Adipose tissue (tissue), 3 donors: ENCODE data around the gene CSNK2A1. TPM values are rescaled to one million over a fixed set of nuclear protein-coding genes. Genes with fewer than 3 reads are reported as not detected.
"Not testable (repeated sequence)": the region's sequence is repeated elsewhere in the genome, so short reads cannot be mapped to it uniquely, and the experiment has no call there.

Source experiments
- H3K27ac ChIP-seq: one replicate; pipeline ENCODE4 v1.5.1; 2013; ENCODE audit warnings: low read depth, low read length
- WGBS, 3 donors: extraction: QIAGEN DNeasy Blood & Tissue Kit; methylation state at CpG; one replicate each; pipeline ENCODE4 v1.1.7; 2013; 5-methylcytosine and 5-hydroxymethylcytosine counted together
- polyA plus RNA-seq, 3 donors: library from polyadenylated mRNA; stranded (reverse); fragments of 200-250 nt; gene quantifications; one replicate each; pipeline ENCODE4 v1.2.3, GENCODE V29; 2013
- donor health status: healthy with polysubstance abuse.
- donor health status: Bipolar disorder and iron deficiency.
- donor health status: healthy.

CSNK2A1 gene
- polyA plus RNA-seq, 3 donors, result 24.3 to 37.1 (median 29.4) TPM

GRCh38 chr20:540391-541201, 3.0 kb downstream of the CSNK2A1 start:
- H3K27ac ChIP-seq, result no peak overlapping the region
- 96 to 99% (median 98%) methylated on average over 3 of the region's 3 CpGs for WGBS, 3 donors

- 28 to 38% (median 37%) methylated on average over 2 of the region's 2 CpGs for WGBS, 3 donors
- no peak overlapping the region for H3K27ac ChIP-seq
These were observed 3.7 kb downstream of the CSNK2A1 start for GRCh38 chr20:539848-540247.

DNA sequence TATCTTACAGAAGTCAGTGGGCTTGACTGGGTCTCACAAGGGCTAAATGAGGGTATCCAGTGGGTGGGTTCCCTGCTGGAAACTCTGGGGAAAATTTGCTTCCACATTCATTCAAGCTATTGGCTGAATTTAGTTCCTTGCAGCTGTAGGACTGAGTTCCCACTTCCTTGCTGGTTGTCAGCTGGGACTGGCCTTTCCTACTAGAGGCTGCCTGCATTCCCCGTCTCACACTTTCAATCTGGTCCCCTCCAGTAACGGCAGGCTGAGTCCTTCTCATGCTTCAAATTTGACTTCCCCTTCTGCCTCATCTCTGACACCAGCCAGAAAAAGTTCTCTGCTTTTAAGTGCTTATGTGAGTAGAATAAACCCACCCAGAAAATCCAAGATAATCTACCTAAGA, 4.4 kb downstream of the CSNK2A1 start:
- H3K27ac ChIP-seq, result no peak overlapping the region
- 37 to 92% (median 65%) methylated on average over 2 of the region's 2 CpGs for WGBS, 3 donors

DNA sequence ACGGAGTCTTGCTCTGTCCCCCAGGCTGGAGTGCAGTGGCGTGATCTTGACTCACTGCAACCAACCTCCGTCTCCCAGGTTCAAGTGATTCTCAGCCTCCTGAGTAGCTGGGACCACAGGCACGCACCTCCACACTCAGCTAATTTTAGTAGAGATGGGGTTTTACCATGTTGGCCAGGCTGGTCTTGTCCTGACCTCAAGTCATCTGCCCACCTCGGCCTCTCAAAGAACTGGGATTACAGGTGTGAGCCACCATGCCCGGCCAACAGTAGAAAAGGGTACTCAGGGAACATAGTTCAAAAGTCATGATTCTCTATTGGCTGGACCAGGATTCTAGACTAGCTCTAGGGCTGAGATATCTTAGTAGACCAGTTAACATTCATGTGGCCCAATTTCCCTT, 5.6 kb downstream of the CSNK2A1 start:
- no peak overlapping the region for H3K27ac ChIP-seq
- WGBS, 3 donors, result 84 to 96% (median 95%) methylated on average over 6 of the region's 6 CpGs

GRCh38 chr20:536426-537010, 7.1 kb downstream of the CSNK2A1 start:
- H3K27ac ChIP-seq, result no peak overlapping the region

DNA sequence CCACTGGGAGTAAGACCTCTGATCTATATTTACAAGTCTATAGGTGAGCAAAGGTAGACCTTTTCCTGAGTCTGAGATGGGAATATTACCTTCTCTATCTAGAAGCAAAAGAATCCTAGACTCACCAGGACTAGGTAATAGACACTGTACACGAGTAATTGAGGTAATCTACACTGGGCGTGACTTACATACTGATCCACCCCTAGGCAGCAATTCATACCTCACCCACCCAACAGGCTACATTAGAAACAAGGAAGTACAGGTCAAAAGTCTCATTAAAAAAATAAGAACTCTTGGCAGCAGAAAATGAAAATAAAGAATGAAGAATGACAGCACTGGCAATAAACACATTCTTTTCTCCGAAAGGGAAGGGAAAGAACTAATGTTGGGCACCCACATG, 7.6 kb downstream of the CSNK2A1 start:
- no peak overlapping the region for H3K27ac ChIP-seq
- 13 to 33% (median 24%) methylated on average over 3 of the region's 3 CpGs for WGBS, 3 donors

More at GRCh38 chr20:536426-537010, 7.1 kb downstream of the CSNK2A1 start:
- WGBS, 3 donors, result 32 to 57% (median 41%) methylated on average over 7 of the region's 7 CpGs

- no peak overlapping the region for H3K27ac ChIP-seq
- 77 to 88% (median 87%) methylated on average over 5 of the region's 5 CpGs for WGBS, 3 donors
These were observed 10.1 kb downstream of the CSNK2A1 start for GRCh38 chr20:533526-533925.

DNA sequence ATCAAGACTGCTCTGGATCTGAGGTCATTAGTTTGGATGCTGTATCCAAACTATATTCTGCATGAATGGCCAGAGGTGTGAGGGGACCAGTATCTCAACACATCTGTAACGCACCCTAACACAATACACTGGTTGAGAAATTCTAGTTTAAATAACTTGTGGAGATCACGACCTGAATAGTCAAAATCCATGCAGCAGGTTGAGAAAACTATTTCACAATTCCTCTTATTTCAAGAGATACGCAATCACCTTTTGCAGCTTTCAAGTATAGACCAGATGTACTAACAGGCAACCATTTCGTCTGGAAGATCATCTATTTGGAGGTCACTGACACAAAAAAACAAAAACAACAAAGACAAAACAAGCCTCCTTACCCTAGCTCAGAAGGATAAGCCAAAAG, 11.1 kb downstream of the CSNK2A1 start:
- WGBS, 3 donors, result 63 to 67% (median 63%) methylated on average over 4 of the region's 4 CpGs
- H3K27ac ChIP-seq, result no peak overlapping the region

GRCh38 chr20:531608-532007, 12.0 kb downstream of the CSNK2A1 start:
- no peak overlapping the region for H3K27ac ChIP-seq

GRCh38 chr20:530321-530720, 13.3 kb downstream of the CSNK2A1 start:
- no peak overlapping the region for H3K27ac ChIP-seq
- WGBS, 3 donors, result 95 to 97% (median 97%) methylated on average over 6 of the region's 6 CpGs

DNA sequence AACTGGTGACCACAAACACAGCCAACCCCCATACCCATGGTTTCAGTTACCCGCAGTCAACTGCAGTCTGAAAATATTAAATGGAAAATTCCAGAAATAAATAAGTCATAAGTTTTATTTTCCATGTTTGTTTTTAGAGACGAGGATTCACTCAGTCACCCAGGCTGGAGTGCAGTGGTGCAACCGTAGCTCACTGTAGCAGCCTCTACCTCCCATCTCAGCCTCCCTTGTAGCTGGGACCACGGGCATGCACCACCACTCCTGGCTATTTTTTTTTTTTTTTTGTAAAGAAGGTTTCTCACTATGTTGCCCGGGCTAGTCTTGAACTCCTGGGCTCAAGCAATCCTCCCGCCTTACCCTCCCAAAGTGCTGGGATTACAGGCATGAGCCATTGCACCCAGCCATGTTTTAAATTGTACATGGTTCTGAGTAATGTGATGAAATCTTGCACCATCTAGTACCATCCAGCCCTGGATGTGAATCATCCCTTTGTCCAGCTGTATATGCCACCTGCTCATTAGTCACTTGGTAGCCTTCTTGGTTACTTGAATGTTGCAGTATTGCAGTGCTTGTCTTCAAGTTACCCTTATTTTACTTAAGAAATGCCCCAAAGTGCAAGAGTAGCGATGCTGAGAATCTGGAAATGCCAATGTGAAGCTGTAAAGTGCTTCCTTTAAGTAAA, 14.5 kb downstream of the CSNK2A1 start:
- no peak overlapping the region for H3K27ac ChIP-seq
- WGBS, 3 donors, result 94 to 97% (median 95%) methylated on average over 7 of the region's 7 CpGs

GRCh38 chr20:527571-527886, 16.1 kb downstream of the CSNK2A1 start:
- WGBS, 3 donors, result 77 to 95% (median 94%) methylated on average over 2 of the region's 2 CpGs
- H3K27ac ChIP-seq, result no peak overlapping the region

DNA sequence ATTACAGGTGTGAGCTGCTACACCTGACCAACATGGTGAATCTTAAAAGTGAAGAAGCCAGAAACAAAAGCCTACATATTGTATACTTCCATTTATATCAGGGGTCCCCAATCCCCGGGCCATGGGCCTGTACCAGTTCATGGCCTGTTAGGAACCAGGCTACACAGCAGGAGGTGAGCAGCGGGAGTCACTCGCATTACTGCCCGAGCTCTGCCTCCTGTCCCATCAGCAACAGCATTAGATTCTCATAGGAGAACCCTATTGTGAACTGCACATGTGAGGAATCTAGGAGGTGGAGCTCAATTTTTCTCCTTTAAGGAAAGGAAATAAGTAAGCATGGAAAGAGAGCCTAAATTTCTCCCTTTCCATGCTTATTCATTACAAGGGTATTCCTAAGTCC, 21.7 kb downstream of the CSNK2A1 start:
- 95 to 99% (median 97%) methylated on average over 4 of the region's 4 CpGs for WGBS, 3 donors
- no peak overlapping the region for H3K27ac ChIP-seq

DNA sequence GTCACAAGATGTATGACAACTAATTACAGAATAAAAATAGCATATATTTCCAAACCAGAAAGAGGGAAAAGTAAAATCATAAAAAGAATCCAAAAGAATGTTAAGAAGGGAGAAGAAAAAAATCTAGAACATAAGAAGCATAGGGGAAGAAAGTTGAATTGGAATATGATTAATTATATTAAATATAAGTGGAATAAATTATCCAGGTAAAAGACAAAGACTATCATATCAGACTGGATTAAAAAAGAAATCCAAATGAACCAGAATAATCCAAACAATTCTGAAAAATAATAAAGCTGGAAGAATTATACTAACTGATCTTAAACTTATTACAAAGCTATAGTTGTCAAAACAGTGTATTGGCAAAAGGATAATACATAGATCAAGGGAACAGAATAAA, 23.6 kb downstream of the CSNK2A1 start:
- no peak overlapping the region for H3K27ac ChIP-seq

DNA sequence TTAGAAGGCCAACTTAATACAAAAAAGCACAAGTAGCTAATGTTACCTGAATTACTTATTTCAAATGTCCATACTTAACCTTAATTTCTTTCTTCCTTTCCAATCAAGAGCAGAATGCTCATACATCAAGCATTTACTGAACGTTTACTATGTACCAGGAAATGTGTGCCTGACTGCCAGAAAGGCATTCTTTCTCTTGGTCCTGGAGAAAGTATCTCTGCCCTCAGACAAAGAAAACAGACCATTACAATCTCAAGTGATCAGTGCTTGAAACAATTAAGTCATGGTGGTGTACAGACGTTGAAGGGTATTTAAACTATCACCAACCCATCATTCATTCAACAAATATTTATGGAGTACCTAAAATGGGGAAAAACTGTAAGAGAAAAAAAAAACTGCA, 26.4 kb downstream of the CSNK2A1 start:
- 30 to 40% (median 39%) methylated on average over 2 of the region's 2 CpGs for WGBS, 3 donors
- no peak overlapping the region for H3K27ac ChIP-seq

GRCh38 chr20:516799-517198, 26.8 kb downstream of the CSNK2A1 start:
- 61 to 82% (median 73%) methylated on average over 2 of the region's 2 CpGs for WGBS, 3 donors
- H3K27ac ChIP-seq, result no peak overlapping the region

DNA sequence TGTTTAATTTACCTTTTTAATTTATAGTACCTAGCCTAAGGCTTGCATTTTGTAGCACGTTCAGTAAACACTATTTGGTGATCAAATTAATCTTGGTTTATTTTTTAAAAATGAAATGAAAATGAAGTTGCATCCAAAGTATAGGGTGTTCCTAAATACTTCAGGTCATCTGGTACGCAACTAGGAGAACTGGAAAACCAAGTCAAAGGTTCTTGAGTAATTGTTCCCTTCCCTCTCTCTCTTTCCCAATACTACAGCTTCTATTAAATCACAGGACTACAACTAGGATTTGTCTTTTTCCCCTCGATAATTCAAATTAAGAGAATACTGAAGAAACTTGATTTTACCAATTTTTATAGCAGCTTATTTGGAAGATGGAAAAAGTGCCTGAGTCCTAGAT, 27.9 kb downstream of the CSNK2A1 start:
- H3K27ac ChIP-seq, result no peak overlapping the region
- WGBS, 3 donors, result 82 to 93% (median 85%) methylated on average over 3 of the region's 3 CpGs

GRCh38 chr20:513429-513828, 30.2 kb downstream of the CSNK2A1 start:
- WGBS, 3 donors, result 80 to 83% (median 81%) methylated on average over 2 of the region's 2 CpGs

DNA sequence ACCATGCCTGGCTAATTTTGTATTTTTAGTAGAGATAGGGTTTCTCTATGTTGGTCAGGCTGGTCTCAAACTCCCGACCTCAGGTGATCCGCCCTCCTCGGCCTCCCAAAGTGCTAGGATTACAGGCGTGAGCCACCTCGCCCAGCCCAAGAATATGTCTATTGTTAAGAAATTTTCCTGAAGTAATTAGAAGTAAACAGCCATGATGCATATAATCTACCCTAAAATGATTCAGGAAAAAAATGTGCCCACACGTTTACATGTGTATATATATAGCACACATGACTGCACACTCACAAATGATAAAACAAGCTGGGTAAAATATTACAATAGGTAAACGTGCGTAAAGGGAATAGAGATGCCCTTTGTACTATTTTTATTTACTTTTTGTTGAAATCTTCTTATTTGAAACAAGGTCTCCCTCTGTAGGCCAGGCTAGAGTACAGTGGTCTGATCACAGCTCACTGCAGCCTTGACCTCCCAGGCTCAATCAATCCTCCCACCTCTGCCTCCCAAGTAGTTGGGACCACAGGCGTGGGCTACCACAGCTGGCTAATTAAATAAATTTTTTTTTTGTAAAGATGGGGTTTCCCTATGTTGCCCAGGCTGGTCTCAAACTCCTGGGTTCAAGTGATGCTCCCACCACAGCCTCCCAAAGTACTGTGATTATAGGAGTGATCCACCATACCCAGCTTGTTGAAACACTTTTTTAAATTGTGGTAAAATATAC, 33.1 kb downstream of the CSNK2A1 start:
- not testable (repeated sequence) for H3K27ac ChIP-seq
- WGBS, 3 donors, result 64 to 88% (median 83%) methylated on average over 9 of the region's 9 CpGs

More at GRCh38 chr20:513429-513828, 30.2 kb downstream of the CSNK2A1 start:
- no peak overlapping the region for H3K27ac ChIP-seq
